ENCODE measurements around the gene KCTD10. TPM values are rescaled to one million over a fixed set of nuclear protein-coding genes. Genes with fewer than 3 reads are reported as not detected.

The KCTD10 gene
- total and polyA plus RNA-seq, 9 of the 15 experiments (the other 6 are each of a cell fraction or from before 2014, with no cell fraction given): 1.9 to 37.5 (median 15.7) TPM

DNA sequence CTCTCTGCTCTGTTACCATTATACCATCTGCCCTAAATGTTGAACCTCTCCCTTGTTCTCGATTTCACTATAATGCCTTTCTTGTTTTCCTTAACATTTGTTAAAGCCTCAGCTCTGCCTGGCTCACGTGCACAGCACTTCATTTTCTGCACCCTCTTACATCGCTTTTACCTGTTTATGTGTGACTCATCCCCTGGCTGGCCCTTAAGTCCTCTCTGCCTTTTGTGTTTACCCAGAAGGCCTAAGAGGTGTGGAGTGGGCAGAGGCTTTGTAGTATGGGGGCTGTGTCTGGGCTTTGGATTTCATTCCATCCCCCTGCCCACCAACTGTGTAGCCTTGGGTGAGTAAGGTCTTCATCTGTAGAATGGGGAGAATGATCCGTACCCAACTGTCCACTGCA, 36.9 kb upstream of the KCTD10 start:
- no peaks in the 10 kb centered on the region for H3K9me3 ChIP-seq (replicated peaks; ENCODE audit: control insufficient read depth, insufficient read depth, low read depth, low read length)
- no peak overlapping the region for H2AFZ ChIP-seq (ENCODE audit: low read depth, low read length)
- POLR2A ChIA-PET: no interaction called here
- DNase-seq (ENCODE audit: extremely low read depth in 1 of 4, low spot score in 3 of 4): no peak
- no peaks in the 10 kb centered on the region for H3K79me2 ChIP-seq (ENCODE audit: control insufficient read depth, insufficient read depth, low read length)
- no peak overlapping the region for H3K9ac ChIP-seq (ENCODE audit: insufficient read depth in 1 of 2, low read depth in 2 of 2, low read length in 2 of 2)
- TF ChIP-seq STAT5B (CRISPR knock-in tag; IDR thresholded peaks at IDR 0.05): no peak
- TF ChIP-seq, protein P1, sequence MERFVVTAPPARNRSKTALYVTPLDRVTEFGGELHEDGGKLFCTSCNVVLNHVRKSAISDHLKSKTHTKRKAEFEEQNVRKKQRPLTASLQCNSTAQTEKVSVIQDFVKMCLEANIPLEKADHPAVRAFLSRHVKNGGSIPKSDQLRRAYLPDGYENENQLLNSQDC (CRISPR knock-in tag; IDR thresholded peaks at IDR 0.05): no peak
- TF ChIP-seq CBFB (CRISPR knock-in tag; IDR thresholded peaks at IDR 0.05): no peak
- no peak for TF ChIP-seq NCOR1 (IDR thresholded peaks at IDR 0.05)
- no peak for TF ChIP-seq ZNF133 (CRISPR knock-in tag; IDR thresholded peaks at IDR 0.05)
- intact Hi-C loops (cut with micrococcal nuclease) (loop anchor here (10.0 kb wide), 2 partner anchors 81 to 89 kb away; no protein-coding TSS in a partner anchor), in situ Hi-C loops (cut with MboI) (no loop called here)
- CTCF ChIA-PET (ENCODE audit: low intra/inter-chr PET ratio): no interaction called here
- no peak for FAIRE-seq
- H3K4me2 ChIP-seq (ENCODE audit: insufficient read depth, low read length): no peak overlapping the region
- H3K4me1 ChIP-seq (replicated peaks in 1 of 2; ENCODE audit: control insufficient read depth in 2 of 2, insufficient read depth in 2 of 2, low read length in 2 of 2): no peaks in the 10 kb centered on the region
- no peaks in the 10 kb centered on the region for H4K20me1 ChIP-seq (replicated peaks; ENCODE audit: control insufficient read depth, insufficient read depth, low read length)
- ATAC-seq: no peak
- no peak overlapping the region for H3K4me3 ChIP-seq
- H3K27me3 ChIP-seq (ENCODE audit: control insufficient read depth in 2 of 2, insufficient read depth in 2 of 2, low read length in 2 of 2): no peaks in the 10 kb centered on the region
- BruUV-seq (replicated peaks): no TSS peak
- 76% methylated on average over 4 of the region's 4 CpGs for WGBS (ENCODE audit: insufficient coverage, low coverage, missing lambda C conversion rate)
- H3K27ac ChIP-seq (ENCODE audit: extremely low read depth, low read depth, low read length): no peak overlapping the region
- H3K9me1 ChIP-seq (ENCODE audit: control insufficient read depth, insufficient read depth, low read length): no peaks in the 10 kb centered on the region
- H3K36me3 ChIP-seq (ENCODE audit: control insufficient read depth, insufficient read depth, low read length): peaks cover 47% of the 10 kb centered on the region

DNA sequence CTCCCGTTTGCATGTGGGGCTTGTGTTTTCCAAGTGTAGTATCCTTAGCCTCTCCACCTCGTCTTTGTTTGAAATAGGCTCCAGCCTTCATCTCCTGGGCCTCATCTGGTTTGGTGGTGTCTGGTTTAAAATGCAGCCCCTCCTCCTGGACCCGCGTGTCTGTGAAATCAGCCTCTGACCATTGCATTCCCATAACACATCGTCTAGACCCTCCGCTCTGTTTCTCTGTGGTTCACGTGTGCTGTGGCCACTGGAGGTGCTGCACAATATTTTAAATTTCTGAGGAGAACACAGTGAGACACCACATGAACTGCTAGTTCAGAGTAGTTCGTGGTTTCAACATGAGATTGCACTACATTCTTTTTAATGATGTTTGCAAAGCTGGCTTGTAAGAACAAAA, 36.0 kb upstream of the KCTD10 start:
- H3K36me3 ChIP-seq (ENCODE audit: control insufficient read depth, insufficient read depth, low read length): peaks cover 48% of the 10 kb centered on the region; the same call in 2 of the 3 replicates
- TF ChIP-seq, protein P2, sequence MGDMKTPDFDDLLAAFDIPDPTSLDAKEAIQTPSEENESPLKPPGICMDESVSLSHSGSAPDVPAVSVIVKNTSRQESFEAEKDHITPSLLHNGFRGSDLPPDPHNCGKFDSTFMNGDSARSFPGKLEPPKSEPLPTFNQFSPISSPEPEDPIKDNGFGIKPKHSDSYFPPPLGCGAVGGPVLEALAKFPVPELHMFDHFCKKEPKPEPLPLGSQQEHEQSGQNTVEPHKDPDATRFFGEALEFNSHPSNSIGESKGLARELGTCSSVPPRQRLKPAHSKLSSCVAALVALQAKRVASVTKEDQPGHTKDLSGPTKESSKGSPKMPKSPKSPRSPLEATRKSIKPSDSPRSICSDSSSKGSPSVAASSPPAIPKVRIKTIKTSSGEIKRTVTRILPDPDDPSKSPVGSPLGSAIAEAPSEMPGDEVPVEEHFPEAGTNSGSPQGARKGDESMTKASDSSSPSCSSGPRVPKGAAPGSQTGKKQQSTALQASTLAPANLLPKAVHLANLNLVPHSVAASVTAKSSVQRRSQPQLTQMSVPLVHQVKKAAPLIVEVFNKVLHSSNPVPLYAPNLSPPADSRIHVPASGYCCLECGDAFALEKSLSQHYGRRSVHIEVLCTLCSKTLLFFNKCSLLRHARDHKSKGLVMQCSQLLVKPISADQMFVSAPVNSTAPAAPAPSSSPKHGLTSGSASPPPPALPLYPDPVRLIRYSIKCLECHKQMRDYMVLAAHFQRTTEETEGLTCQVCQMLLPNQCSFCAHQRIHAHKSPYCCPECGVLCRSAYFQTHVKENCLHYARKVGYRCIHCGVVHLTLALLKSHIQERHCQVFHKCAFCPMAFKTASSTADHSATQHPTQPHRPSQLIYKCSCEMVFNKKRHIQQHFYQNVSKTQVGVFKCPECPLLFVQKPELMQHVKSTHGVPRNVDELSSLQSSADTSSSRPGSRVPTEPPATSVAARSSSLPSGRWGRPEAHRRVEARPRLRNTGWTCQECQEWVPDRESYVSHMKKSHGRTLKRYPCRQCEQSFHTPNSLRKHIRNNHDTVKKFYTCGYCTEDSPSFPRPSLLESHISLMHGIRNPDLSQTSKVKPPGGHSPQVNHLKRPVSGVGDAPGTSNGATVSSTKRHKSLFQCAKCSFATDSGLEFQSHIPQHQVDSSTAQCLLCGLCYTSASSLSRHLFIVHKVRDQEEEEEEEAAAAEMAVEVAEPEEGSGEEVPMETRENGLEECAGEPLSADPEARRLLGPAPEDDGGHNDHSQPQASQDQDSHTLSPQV (IDR thresholded peaks at IDR 0.05): no peak
- TF ChIP-seq ZNF197 (CRISPR knock-in tag; IDR thresholded peaks at IDR 0.05; ENCODE audit: low read depth): no peak
- TF ChIP-seq, protein P3, sequence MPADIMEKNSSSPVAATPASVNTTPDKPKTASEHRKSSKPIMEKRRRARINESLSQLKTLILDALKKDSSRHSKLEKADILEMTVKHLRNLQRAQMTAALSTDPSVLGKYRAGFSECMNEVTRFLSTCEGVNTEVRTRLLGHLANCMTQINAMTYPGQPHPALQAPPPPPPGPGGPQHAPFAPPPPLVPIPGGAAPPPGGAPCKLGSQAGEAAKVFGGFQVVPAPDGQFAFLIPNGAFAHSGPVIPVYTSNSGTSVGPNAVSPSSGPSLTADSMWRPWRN (IDR thresholded peaks at IDR 0.05; ENCODE audit: low read depth): no peak
- no peak for TF ChIP-seq EP300 (IDR thresholded peaks at IDR 0.05; ENCODE audit: low read length)
- TF ChIP-seq CEBPB (tag; IDR thresholded peaks at IDR 0.05): no peak
- TF ChIP-seq, protein P4, sequence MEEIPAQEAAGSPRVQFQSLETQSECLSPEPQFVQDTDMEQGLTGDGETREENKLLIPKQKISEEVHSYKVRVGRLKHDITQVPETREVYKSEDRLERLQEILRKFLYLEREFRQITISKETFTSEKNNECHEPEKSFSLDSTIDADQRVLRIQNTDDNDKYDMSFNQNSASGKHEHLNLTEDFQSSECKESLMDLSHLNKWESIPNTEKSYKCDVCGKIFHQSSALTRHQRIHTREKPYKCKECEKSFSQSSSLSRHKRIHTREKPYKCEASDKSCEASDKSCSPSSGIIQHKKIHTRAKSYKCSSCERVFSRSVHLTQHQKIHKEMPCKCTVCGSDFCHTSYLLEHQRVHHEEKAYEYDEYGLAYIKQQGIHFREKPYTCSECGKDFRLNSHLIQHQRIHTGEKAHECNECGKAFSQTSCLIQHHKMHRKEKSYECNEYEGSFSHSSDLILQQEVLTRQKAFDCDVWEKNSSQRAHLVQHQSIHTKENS (CRISPR knock-in tag; IDR thresholded peaks at IDR 0.05): no peak

More for the DNA sequence above, 36.0 kb upstream of the KCTD10 start:
- no peak overlapping the region for H3K27ac ChIP-seq (ENCODE audit: extremely low read depth, low read depth, low read length)
- no peaks in the 10 kb centered on the region for H4K20me1 ChIP-seq (replicated peaks; ENCODE audit: control insufficient read depth, insufficient read depth, low read length)
- no peaks in the 10 kb centered on the region for H3K79me2 ChIP-seq (ENCODE audit: control insufficient read depth, insufficient read depth, low read length)
- no peak overlapping the region for H3K4me2 ChIP-seq (ENCODE audit: insufficient read depth, low read length)
- no peak for DNase-seq (ENCODE audit: extremely low read depth in 1 of 4, low spot score in 3 of 4)
- CTCF ChIA-PET (ENCODE audit: low intra/inter-chr PET ratio): no interaction called here
- H3K27me3 ChIP-seq (ENCODE audit: control insufficient read depth in 2 of 2, insufficient read depth in 2 of 2, low read length in 2 of 2): no peaks in the 10 kb centered on the region
- ATAC-seq: no peak
- no peak for FAIRE-seq
- no peaks in the 10 kb centered on the region for H3K9me3 ChIP-seq (replicated peaks; ENCODE audit: control insufficient read depth, insufficient read depth, low read depth, low read length)
- no peaks in the 10 kb centered on the region for H3K9me1 ChIP-seq (ENCODE audit: control insufficient read depth, insufficient read depth, low read length)
- no peak overlapping the region for H3K9ac ChIP-seq (ENCODE audit: insufficient read depth in 1 of 2, low read depth in 2 of 2, low read length in 2 of 2)
- no peak overlapping the region for H2AFZ ChIP-seq (ENCODE audit: low read depth, low read length)
- WGBS (ENCODE audit: insufficient coverage, low coverage, missing lambda C conversion rate): 55% methylated on average over 8 of the region's 8 CpGs
- no TSS peak for BruUV-seq (replicated peaks)
- H3K4me3 ChIP-seq: no peak overlapping the region
- no peaks in the 10 kb centered on the region for H3K4me1 ChIP-seq (replicated peaks in 1 of 2; ENCODE audit: control insufficient read depth in 2 of 2, insufficient read depth in 2 of 2, low read length in 2 of 2)
- POLR2A ChIA-PET: interaction anchor here (0.6 kb wide), 1 partner anchor 302 kb away, joined by 3 read pairs; no protein-coding TSS in a partner anchor
- intact Hi-C loops (cut with micrococcal nuclease) (loop anchor here (10.0 kb wide), 2 partner anchors 82 to 88 kb away; no protein-coding TSS in a partner anchor), in situ Hi-C loops (cut with MboI) (no loop called here)
